ENCODE results near the gene POU4F1. TPM values are rescaled to one million over a fixed set of nuclear protein-coding genes. Genes with fewer than 3 reads are reported as not detected.

The POU4F1 gene
- total RNA-seq, 1 experiment from 2014 or later: 0.26 TPM

- Histone ChIP-seq H4K8ac (replicated peaks; ENCODE audit: insufficient read length, low read depth, low read length) (no peak overlapping the region), H3K18ac (ENCODE audit: insufficient read length, low read depth, low read length) (no peak overlapping the region), H3K4me2 (ENCODE audit: insufficient read depth, insufficient read length, low read length) (peak overlapping the region; percentile 48), H3K79me2 (ENCODE audit: insufficient read depth, low read length) (no peaks in the 10 kb centered on the region), H3T11ph (ENCODE audit: low read length) (no peak overlapping the region), H2BK12ac (ENCODE audit: insufficient read length, low read depth, low read length) (no peak overlapping the region), H2BK5ac (ENCODE audit: insufficient read length, low read length) (no peak overlapping the region), H2BK120ac (ENCODE audit: low read depth, low read length, poor library complexity, severe bottlenecking) (no peak overlapping the region), H3K14ac (ENCODE audit: insufficient read depth, low read length) (no peak overlapping the region; the same call in 1 of the 2 replicates), H2BK20ac (ENCODE audit: low read depth, low read length, poor library complexity, severe bottlenecking) (no peak overlapping the region), H3K9ac (ENCODE audit: extremely low read depth, insufficient read length, low read length) (no peak overlapping the region), H3K9me3 (ENCODE audit: control insufficient read depth, low read depth, low read length) (no peaks in the 10 kb centered on the region), H3K27ac (ENCODE audit: insufficient read length, low read depth, low read length) (no peak overlapping the region), H3K23ac (ENCODE audit: insufficient read length, low read depth, low read length) (no peak overlapping the region), H3K56ac (ENCODE audit: insufficient read length, low read depth, low read length) (no peak overlapping the region), H4K5ac (ENCODE audit: insufficient read length, low read depth, low read length) (no peak overlapping the region), H3K4me1 (ENCODE audit: insufficient read depth, low read length) (no peaks in the 10 kb centered on the region), H3K23me2 (ENCODE audit: insufficient read length, low read depth, low read length, poor library complexity, severe bottlenecking) (peaks cover 9% of the 10 kb centered on the region), H3K4ac (ENCODE audit: low read depth, low read length) (no peak overlapping the region), H3K27me3 (ENCODE audit: insufficient read depth, low read length) (peaks cover 80% of the 10 kb centered on the region), H2AFZ (ENCODE audit: low read length) (no peak overlapping the region), H4K20me1 (ENCODE audit: control insufficient read depth, insufficient read depth, insufficient read length) (no peaks in the 10 kb centered on the region), H2BK15ac (ENCODE audit: low read depth, low read length) (no peak overlapping the region), H2AK5ac (ENCODE audit: insufficient read length, low read length) (no peak overlapping the region), H3K79me1 (ENCODE audit: insufficient read depth, low read depth, low read length, poor library complexity, severe bottlenecking) (no peaks in the 10 kb centered on the region), H4K91ac (ENCODE audit: insufficient read length, low read depth, low read length) (no peak overlapping the region)
- no peak for TF ChIP-seq CTCF (conservative IDR thresholded peaks at IDR 0.05)
- peaks cover 100% of the 10 kb centered on the region for H3K27me3 Mint-ChIP-seq (ENCODE audit: low read depth)
- H3K4me3 Mint-ChIP-seq: peak overlapping the region; percentile 60 to 82
- H3K27ac Mint-ChIP-seq: no peak overlapping the region
- H3K4me1 Mint-ChIP-seq: peaks cover 29 to 53% of the 10 kb centered on the region in 2 experiments
- peaks cover 0 to 8% of the 10 kb centered on the region in 2 experiments; a peak in 1 of 5 replicates for H3K9me3 Mint-ChIP-seq
- DNase-seq: no peak
- H3K36me3 Mint-ChIP-seq (ENCODE audit: insufficient read depth in 1 of 3, low read depth in 3 of 3): no peaks in the 10 kb centered on the region; a peak in 1 of 7 replicates
- no CpG with 5 or more reads among the region's 15 CpGs for WGBS (ENCODE audit: extremely low coverage, insufficient read length, low lambda C conversion rate)
These were observed 4.9 kb upstream of the POU4F1 start for GRCh38 chr13:78608252-78608687.

Measured in H9 (cell line).